Tibial nerve (tissue), 4 donors: ENCODE data around the gene DHRS7. TPM values are rescaled to one million over a fixed set of nuclear protein-coding genes. Genes with fewer than 3 reads are reported as not detected.

Experiments used
- DNase-seq, 2 donors: peaks; one replicate each; pipeline ENCODE4 v3.0.0-alpha.2; 2019; ENCODE audit warnings: low spot score in 2 of 2
- H3K27ac ChIP-seq, 4 donors: fragments of 200-600 bp; sonication (generic) in 3 of 4; one replicate each; pipeline ENCODE4 v1.5.1; 2017 to 2019; ENCODE audit warnings: mild to moderate bottlenecking in 1 of 4
- H3K27me3 ChIP-seq, 2 donors: fragments of 200-600 bp; sonication (generic) in 1 of 2; one replicate each; pipeline versions ENCODE4 v1.5.1 to v1.6.0; 2017 to 2019
- H3K36me3 ChIP-seq, 3 donors: fragments of 200-600 bp; sonication (generic); one replicate each; pipeline ENCODE4 v1.5.1; 2018 to 2019
- H3K4me1 ChIP-seq, 4 donors: fragments of 200-600 bp; sonication (generic) in 3 of 4; one replicate each; pipeline ENCODE4 v1.5.1; 2017 to 2019
- H3K4me3 ChIP-seq, 4 donors: fragments of 200-600 bp; sonication (generic) in 3 of 4; one replicate each; pipeline ENCODE4 v1.5.1; 2017 to 2019; ENCODE audit warnings: mild to moderate bottlenecking in 1 of 4, moderate library complexity in 1 of 4
- H3K9me3 ChIP-seq, 4 donors: fragments of 200-600 bp; sonication (generic) in 3 of 4; one replicate each; pipeline ENCODE4 v1.5.1; 2017 to 2019
- EP300 ChIP-seq, 2 donors: sonication (generic); formaldehyde crosslinking; IDR thresholded peaks; one replicate each; pipeline ENCODE4 v1.6.1; 2017; ENCODE audit warnings: antibody characterized with exemption in 2 of 2, mild to moderate bottlenecking in 1 of 2
- POLR2A ChIP-seq, 2 donors: fragments of 450-650 bp; IDR thresholded peaks; one replicate each; pipeline ENCODE4 v1.6.1; 2017; ENCODE audit warnings: antibody characterized with exemption in 2 of 2, mild to moderate bottlenecking in 2 of 2, moderate library complexity in 2 of 2
- WGBS, 2 donors: methylation state at CpG; one replicate each; pipeline ENCODE4 v1.1.5; 2018; 5-methylcytosine and 5-hydroxymethylcytosine counted together
- total RNA-seq, 4 donors: library from RNA; depleted of rRNA; stranded (reverse); fragments of >200 nt; gene quantifications; one replicate each; pipeline ENCODE4 v1.1.0, GENCODE V29; 2016
- TF ChIP-seq, protein P1 (sequence below), 5 experiments: fragments of 200-600 bp in 3 of 5; fragments of 450-650 bp in 2 of 5; sonication (generic) in 3 of 5; IDR thresholded peaks; one replicate each; pipeline ENCODE4 v1.5.1; 2016 to 2019; ENCODE audit warnings: antibody characterized with exemption in 5 of 5, mild to moderate bottlenecking in 3 of 5, moderate library complexity in 2 of 5

DHRS7 gene
- total RNA-seq, 4 donors from 2014 or later: 77.1 to 126 (median 85.6) TPM

DNA sequence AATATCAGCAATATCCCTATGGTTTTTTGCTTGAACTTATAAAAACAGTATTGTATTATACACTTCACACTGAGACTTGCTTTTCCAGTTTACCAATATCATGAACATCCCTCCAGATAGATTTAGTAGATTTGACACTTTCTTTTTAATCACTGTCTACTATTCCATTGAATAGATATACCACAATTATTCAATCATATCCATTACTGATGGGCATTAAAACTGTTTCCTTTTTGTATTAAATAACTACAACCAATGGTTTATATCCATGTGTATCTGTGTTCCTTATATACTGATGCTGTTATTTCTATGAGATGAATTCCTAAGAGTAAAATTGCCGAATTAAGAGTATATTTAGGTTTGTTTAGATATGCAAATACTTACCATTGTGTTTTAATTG, 13.0 kb upstream of the DHRS7 start:
- TF ChIP-seq POLR2A (IDR thresholded peaks at IDR 0.05) (no peak), EP300 (IDR thresholded peaks at IDR 0.05) (no peak)
- TF ChIP-seq, protein P1, sequence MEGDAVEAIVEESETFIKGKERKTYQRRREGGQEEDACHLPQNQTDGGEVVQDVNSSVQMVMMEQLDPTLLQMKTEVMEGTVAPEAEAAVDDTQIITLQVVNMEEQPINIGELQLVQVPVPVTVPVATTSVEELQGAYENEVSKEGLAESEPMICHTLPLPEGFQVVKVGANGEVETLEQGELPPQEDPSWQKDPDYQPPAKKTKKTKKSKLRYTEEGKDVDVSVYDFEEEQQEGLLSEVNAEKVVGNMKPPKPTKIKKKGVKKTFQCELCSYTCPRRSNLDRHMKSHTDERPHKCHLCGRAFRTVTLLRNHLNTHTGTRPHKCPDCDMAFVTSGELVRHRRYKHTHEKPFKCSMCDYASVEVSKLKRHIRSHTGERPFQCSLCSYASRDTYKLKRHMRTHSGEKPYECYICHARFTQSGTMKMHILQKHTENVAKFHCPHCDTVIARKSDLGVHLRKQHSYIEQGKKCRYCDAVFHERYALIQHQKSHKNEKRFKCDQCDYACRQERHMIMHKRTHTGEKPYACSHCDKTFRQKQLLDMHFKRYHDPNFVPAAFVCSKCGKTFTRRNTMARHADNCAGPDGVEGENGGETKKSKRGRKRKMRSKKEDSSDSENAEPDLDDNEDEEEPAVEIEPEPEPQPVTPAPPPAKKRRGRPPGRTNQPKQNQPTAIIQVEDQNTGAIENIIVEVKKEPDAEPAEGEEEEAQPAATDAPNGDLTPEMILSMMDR (IDR thresholded peaks at IDR 0.05): no peak
- 94 to 98% methylated on average over 1 of the region's 1 CpG for WGBS, 2 donors
- Histone ChIP-seq H3K4me1 (peaks cover 0 to under 1% (median 0%) of the 10 kb centered on the region in 4 donors), H3K9me3 (peaks cover 0 to 6% (median 0%) of the 10 kb centered on the region in 4 donors), H3K27me3 (no peaks in the 10 kb centered on the region), H3K27ac (no peak overlapping the region), H3K36me3 (no peaks in the 10 kb centered on the region), H3K4me3 (no peak overlapping the region)
- no peak for DNase-seq

DNA sequence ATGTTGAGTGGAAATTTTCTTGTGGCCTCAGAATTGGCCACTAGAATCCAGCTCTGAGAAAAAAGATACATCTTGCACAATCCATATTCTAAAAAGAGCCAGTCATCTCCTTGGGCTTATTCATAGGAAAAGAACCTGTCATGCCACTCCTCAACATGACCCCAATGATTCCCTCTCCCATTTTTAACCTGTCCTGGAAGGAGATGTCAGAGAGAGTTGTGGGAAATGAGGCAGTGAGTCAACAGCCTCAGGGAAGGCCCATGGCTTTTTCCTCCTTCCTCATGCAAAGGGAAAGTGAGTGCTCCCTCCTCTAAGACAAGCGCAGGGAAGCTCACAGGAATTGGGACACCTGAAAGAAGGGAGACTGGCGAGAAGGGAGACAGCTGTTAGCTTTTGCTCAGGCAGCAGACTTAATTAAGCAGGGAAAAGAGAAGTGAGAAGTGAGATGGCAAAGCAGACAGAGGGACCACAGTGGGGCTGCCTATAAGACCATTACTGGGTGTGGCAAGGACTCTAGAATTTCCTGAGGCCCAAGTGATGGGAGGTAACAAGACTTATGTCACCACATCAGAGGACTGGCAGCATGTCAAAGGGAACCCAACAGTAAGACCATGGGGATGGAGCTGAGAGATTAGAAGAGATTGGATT, 10.2 kb upstream of the DHRS7 start:
- H3K36me3 ChIP-seq: no peaks in the 10 kb centered on the region
- peaks cover 0 to 6% (median 0%) of the 10 kb centered on the region in 4 donors for H3K9me3 ChIP-seq
- no peak overlapping the region for H3K4me3 ChIP-seq
- TF ChIP-seq POLR2A (IDR thresholded peaks at IDR 0.05): no peak
- TF ChIP-seq, protein P1 (IDR thresholded peaks at IDR 0.05): no peak
- TF ChIP-seq EP300 (IDR thresholded peaks at IDR 0.05): no peak
- no peak for DNase-seq
- H3K27ac ChIP-seq: no peak overlapping the region
- 79 to 86% methylated on average over 2 of the region's 2 CpGs for WGBS, 2 donors
- H3K27me3 ChIP-seq: no peaks in the 10 kb centered on the region
- H3K4me1 ChIP-seq: no peaks in the 10 kb centered on the region

DNA sequence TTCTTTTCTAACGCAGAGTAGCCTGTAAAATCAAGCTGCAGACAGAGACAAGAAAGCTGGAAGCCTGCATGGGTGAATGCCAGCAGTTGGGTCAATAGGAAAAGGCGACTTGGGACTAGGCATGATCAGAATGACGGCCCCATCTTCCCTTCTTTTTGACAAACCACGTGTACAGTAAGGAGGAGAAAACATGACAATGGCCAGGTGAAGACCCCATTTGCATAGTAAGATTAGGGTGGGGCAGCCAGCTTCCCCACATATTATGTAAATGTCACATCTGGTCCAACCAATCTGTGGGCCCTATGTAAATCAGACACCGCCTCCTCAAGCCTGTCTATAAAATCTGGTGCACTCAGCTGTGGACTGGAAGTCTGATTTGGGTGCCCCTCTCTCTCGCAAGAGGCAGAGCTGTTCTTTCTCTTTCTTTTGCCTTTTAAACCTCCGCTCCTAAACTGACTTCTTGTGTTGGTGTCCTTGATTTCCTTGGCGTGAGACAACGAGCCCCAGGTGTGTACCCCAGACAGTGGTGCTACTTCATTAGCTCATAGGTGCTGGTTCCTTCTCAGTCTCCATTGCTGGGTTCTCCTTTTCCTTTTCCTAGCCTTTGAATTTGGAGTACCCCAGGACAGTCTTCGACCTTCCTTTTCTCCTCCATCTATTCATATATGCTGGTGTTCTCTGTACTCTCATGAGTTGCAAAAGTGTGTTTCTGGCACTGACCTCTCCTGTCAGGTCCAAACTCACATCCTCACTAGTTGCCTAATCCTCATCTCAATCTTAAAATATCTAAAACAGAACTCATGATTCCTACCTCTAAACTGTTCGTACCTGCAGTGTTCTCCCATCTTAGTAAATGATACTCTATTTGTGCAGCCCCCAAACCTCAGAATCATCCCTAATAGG, 9.4 kb upstream of the DHRS7 start:
- TF ChIP-seq, protein P1 (IDR thresholded peaks at IDR 0.05): no peak
- TF ChIP-seq POLR2A (IDR thresholded peaks at IDR 0.05): no peak
- TF ChIP-seq EP300 (IDR thresholded peaks at IDR 0.05): no peak
- Histone ChIP-seq H3K4me1 (no peaks in the 10 kb centered on the region), H3K4me3 (no peak overlapping the region), H3K9me3 (peaks cover 0 to 6% (median 0%) of the 10 kb centered on the region in 4 donors), H3K27me3 (no peaks in the 10 kb centered on the region), H3K27ac (no peak overlapping the region), H3K36me3 (no peaks in the 10 kb centered on the region)
- 81 to 84% methylated on average over 11 of the region's 11 CpGs for WGBS, 2 donors
- DNase-seq: no peak

DNA sequence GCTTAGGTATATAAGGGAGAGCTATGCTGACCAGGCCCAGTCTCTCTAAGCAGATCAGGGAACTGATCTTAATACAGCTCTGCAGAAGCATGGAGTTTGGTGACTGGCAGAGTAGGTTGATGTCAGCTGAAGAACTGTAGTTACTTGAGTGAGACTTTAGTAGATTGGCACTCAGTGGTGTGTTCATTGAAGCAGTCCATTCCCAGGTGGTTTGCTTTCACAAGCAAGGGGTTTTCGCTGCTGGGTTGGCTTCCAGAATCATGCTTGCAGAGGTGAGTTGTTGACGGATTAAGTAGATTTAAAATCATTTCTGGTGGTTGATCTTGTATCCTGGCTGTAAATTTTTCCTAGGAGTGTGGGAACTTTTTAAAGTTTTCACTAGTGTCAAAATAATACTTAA, 6.5 kb upstream of the DHRS7 start:
- Histone ChIP-seq H3K27me3 (no peaks in the 10 kb centered on the region), H3K27ac (no peak overlapping the region), H3K4me1 (peaks cover 0 to 7% (median 0%) of the 10 kb centered on the region in 4 donors), H3K9me3 (no peaks in the 10 kb centered on the region), H3K4me3 (no peak overlapping the region), H3K36me3 (no peaks in the 10 kb centered on the region)
- no peak for DNase-seq
- WGBS, 2 donors: 85 to 96% methylated on average over 2 of the region's 2 CpGs
- TF ChIP-seq, protein P1 (IDR thresholded peaks at IDR 0.05): no peak

DNA sequence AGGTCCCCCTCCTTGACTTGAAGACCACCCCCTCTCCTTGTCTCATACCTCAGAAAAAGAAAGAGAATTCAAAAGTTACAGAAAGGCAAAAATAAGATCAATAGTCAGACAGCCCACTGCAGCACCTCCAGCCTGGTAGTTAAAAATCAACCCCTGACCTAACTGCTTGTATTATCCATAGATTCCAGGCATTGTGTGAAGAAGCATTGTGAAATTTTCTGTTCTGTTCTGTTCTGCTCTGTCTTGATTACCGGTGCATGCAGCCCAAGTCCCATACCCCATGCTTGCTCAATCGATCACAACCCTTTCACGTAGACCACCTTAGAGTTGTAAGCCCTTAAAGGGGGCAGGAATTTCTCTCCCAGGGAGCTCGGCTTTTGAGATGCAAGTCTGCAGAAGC, 5.8 kb upstream of the DHRS7 start:
- H3K9me3 ChIP-seq: no peaks in the 10 kb centered on the region
- no peak for DNase-seq
- no peak overlapping the region for H3K27ac ChIP-seq
- H3K4me3 ChIP-seq: no peak overlapping the region
- H3K36me3 ChIP-seq: no peaks in the 10 kb centered on the region
- WGBS, 2 donors: 86 to 93% methylated on average over 4 of the region's 4 CpGs
- no peaks in the 10 kb centered on the region for H3K27me3 ChIP-seq
- peaks cover 0 to 15% (median 3%) of the 10 kb centered on the region in 4 donors for H3K4me1 ChIP-seq
- TF ChIP-seq EP300 (IDR thresholded peaks at IDR 0.05): no peak
- TF ChIP-seq, protein P1 (IDR thresholded peaks at IDR 0.05): no peak
- no peak for TF ChIP-seq POLR2A (IDR thresholded peaks at IDR 0.05)
